Liver (tissue), 3 donors: ENCODE data around the gene BGN.

Experiments used
- FOXA2 ChIP-seq: IDR thresholded peaks from 2 replicates; pipeline ENCODE4 v1.6.1; 2016; ENCODE audit warnings: antibody characterized with exemption
- JUND ChIP-seq, 2 donors: IDR thresholded peaks; 2 replicates each; pipeline ENCODE4 v1.6.1; 2016; ENCODE audit warnings: antibody characterized with exemption in 2 of 2
- TF ChIP-seq, protein P1 (sequence below): fragments of 150-350 bp; IDR thresholded peaks from 2 replicates; pipeline ENCODE4 v1.5.1; 2017; ENCODE audit warnings: improper control_type of control experiment, low read depth, low read length; ENCODE audit not compliant: missing input control
- donor health status: healthy.
- donor health status: healthy.

DNA sequence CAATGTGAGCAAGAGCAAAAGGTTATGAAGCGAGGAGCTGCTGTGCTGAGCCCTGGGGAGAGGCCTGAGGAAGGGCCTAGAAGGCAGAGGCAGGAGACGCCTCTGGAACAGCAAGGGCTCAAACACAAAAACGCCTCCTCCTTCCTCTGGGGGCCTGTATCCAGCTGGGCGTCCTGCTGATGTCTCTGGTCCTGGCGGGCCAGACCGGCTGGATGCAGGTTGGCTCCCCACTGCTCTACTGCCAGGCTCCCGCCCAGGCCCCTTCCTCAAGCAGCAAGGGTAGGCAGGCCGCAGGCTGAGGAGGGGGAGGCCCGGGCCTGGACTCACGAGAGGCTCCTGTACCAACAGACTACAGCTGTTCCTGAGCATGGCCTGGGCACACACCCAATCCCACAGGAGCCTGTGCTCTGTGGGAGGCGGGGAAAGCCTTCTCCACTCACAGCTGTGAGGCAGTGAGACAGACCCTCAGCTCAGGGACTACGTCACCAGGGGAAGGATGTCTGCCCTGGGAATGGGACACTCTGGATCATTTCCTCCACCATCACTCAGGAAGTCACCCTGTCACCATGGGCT, 26.7 kb upstream of the BGN start:
- TF ChIP-seq, protein P1, sequence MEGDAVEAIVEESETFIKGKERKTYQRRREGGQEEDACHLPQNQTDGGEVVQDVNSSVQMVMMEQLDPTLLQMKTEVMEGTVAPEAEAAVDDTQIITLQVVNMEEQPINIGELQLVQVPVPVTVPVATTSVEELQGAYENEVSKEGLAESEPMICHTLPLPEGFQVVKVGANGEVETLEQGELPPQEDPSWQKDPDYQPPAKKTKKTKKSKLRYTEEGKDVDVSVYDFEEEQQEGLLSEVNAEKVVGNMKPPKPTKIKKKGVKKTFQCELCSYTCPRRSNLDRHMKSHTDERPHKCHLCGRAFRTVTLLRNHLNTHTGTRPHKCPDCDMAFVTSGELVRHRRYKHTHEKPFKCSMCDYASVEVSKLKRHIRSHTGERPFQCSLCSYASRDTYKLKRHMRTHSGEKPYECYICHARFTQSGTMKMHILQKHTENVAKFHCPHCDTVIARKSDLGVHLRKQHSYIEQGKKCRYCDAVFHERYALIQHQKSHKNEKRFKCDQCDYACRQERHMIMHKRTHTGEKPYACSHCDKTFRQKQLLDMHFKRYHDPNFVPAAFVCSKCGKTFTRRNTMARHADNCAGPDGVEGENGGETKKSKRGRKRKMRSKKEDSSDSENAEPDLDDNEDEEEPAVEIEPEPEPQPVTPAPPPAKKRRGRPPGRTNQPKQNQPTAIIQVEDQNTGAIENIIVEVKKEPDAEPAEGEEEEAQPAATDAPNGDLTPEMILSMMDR = no peak
- TF ChIP-seq JUND (IDR thresholded peaks at IDR 0.05) (no peak), FOXA2 (no peak)
